Panc1 (cell line): ENCODE results near the gene NR5A2.

Experiments
- CTCF ChIP-seq: fragments of 450-650 bp; IDR thresholded peaks from 2 replicates; pipeline ENCODE4 v1.5.1; 2017; ENCODE audit warnings: mild to moderate bottlenecking
- POLR2AphosphoS5 ChIP-seq: IDR thresholded peaks from 2 replicates; pipeline ENCODE4 v1.6.1; 2012; ENCODE audit warnings: mild to moderate bottlenecking, low read depth, low read length, moderate library complexity
- TCF7L2 ChIP-seq: IDR thresholded peaks from 2 replicates; pipeline ENCODE4 v1.6.1; 2011; ENCODE audit warnings: mild to moderate bottlenecking, low read depth, low read length, inconsistent platforms

GRCh38 chr1:200079232-200079940 is 51.9 kb downstream of the NR5A2 start:
- no peak for TF ChIP-seq POLR2AphosphoS5
- no peak for TF ChIP-seq CTCF
- TF ChIP-seq TCF7L2: no peak
